ENCODE measurements around the gene TIMM21. TPM values are rescaled to one million over a fixed set of nuclear protein-coding genes. Genes with fewer than 3 reads are reported as not detected.

The TIMM21 gene
- total RNA-seq, 3 donors from 2014 or later (not counting 1 experiment from before 2014, with no cell fraction given): 13.1 to 17.3 (median 16.1) TPM

- H3K27ac Mint-ChIP-seq: no peak overlapping the region
- H3K9me3 Mint-ChIP-seq: no peaks in the 10 kb centered on the region
- Histone ChIP-seq H3K36me3 (ENCODE audit: control insufficient read depth, insufficient read depth, low read length) (no peaks in the 10 kb centered on the region), H3K4me3 (ENCODE audit: low read length) (no peak overlapping the region), H3K4me1 (ENCODE audit: control insufficient read depth, insufficient read depth, low read length) (no peaks in the 10 kb centered on the region), H3K27ac (ENCODE audit: low read length) (no peak overlapping the region), H3K27me3 (ENCODE audit: control insufficient read depth, insufficient read depth, low read length) (no peaks in the 10 kb centered on the region), H3K9me3 (ENCODE audit: control insufficient read depth, insufficient read depth, low read length) (no peaks in the 10 kb centered on the region)
- no peak for TF ChIP-seq CTCF (IDR thresholded peaks at IDR 0.05)
- no peak overlapping the region for H3K4me3 Mint-ChIP-seq
- no peaks in the 10 kb centered on the region for H3K36me3 Mint-ChIP-seq
- WGBS (ENCODE audit: insufficient coverage): 86% methylated on average over 10 of the region's 10 CpGs
- intact Hi-C loops (cut with micrococcal nuclease): no loop called here
- no peak for DNase-seq
- peaks cover 9 to 20% of the 10 kb centered on the region in 2 donors for H3K27me3 Mint-ChIP-seq (ENCODE audit: low read depth in 2 of 2)
- no peaks in the 10 kb centered on the region for H3K4me1 Mint-ChIP-seq
- no peak for ATAC-seq
These were observed 21.4 kb upstream of the TIMM21 start for GRCh38 chr18:74126684-74127655.

GRCh38 chr18:74128159-74128558 lies 20.2 kb upstream of the TIMM21 start:
- intact Hi-C loops (cut with micrococcal nuclease): no loop called here

DNA sequence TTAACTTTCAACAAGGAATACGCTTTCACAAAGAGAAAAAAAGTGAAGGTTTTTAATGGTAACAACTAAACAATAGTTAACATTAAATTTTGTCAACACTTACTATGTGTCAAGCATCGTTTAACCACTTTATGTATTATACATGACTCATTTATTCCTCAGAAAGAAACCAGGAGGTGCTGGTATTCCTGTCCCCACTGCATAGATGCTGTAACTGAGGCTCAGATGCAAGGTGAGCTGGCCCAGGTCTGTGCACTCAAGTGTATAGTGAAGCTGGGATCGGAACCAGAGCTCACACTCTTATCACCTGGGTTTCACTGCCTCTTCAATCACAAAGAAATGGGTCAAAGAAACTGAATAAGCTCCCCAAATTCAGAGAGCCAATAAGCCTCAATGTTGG lies 17.2 kb upstream of the TIMM21 start:
- H3K27ac ChIP-seq (ENCODE audit: low read length): no peak overlapping the region
- no peak for ATAC-seq
- WGBS (ENCODE audit: insufficient coverage): 89% methylated on average over 2 of the region's 3 CpGs

More at GRCh38 chr18:74128159-74128558, 20.2 kb upstream of the TIMM21 start:
- no peaks in the 10 kb centered on the region for H3K9me3 Mint-ChIP-seq
- ATAC-seq (no peak), DNase-seq (no peak)
- Histone ChIP-seq H3K4me1 (ENCODE audit: control insufficient read depth, insufficient read depth, low read length) (no peaks in the 10 kb centered on the region), H3K27me3 (ENCODE audit: control insufficient read depth, insufficient read depth, low read length) (no peaks in the 10 kb centered on the region), H3K27ac (ENCODE audit: low read length) (no peak overlapping the region), H3K4me3 (ENCODE audit: low read length) (no peak overlapping the region), H3K36me3 (ENCODE audit: control insufficient read depth, insufficient read depth, low read length) (no peaks in the 10 kb centered on the region), H3K9me3 (ENCODE audit: control insufficient read depth, insufficient read depth, low read length) (no peaks in the 10 kb centered on the region)
- no peak overlapping the region for H3K27ac Mint-ChIP-seq
- H3K4me3 Mint-ChIP-seq: no peak overlapping the region
- no peaks in the 10 kb centered on the region for H3K4me1 Mint-ChIP-seq
- H3K36me3 Mint-ChIP-seq: no peaks in the 10 kb centered on the region
- no peak for TF ChIP-seq CTCF (IDR thresholded peaks at IDR 0.05)
- WGBS (ENCODE audit: insufficient coverage): 96% methylated on average over 3 of the region's 3 CpGs
- peaks cover 5 to 20% of the 10 kb centered on the region in 2 donors for H3K27me3 Mint-ChIP-seq (ENCODE audit: low read depth in 2 of 2)

More for the DNA sequence above, 17.2 kb upstream of the TIMM21 start:
- no peaks in the 10 kb centered on the region for H3K9me3 ChIP-seq (ENCODE audit: control insufficient read depth, insufficient read depth, low read length)
- H3K27ac Mint-ChIP-seq: no peak overlapping the region
- TF ChIP-seq CTCF (IDR thresholded peaks at IDR 0.05): no peak
- H3K4me3 ChIP-seq (ENCODE audit: low read length): no peak overlapping the region
- no peak overlapping the region for H3K4me3 Mint-ChIP-seq
- H3K36me3 Mint-ChIP-seq: no peaks in the 10 kb centered on the region
- no peak for DNase-seq
- no peaks in the 10 kb centered on the region for H3K9me3 Mint-ChIP-seq
- intact Hi-C loops (cut with micrococcal nuclease): no loop called here
- H3K27me3 Mint-ChIP-seq (ENCODE audit: low read depth in 2 of 2): peaks cover 4 to 19% of the 10 kb centered on the region in 2 donors
- no peaks in the 10 kb centered on the region for H3K4me1 ChIP-seq (ENCODE audit: control insufficient read depth, insufficient read depth, low read length)
- no peaks in the 10 kb centered on the region for H3K27me3 ChIP-seq (ENCODE audit: control insufficient read depth, insufficient read depth, low read length)
- no peaks in the 10 kb centered on the region for H3K4me1 Mint-ChIP-seq
- no peaks in the 10 kb centered on the region for H3K36me3 ChIP-seq (ENCODE audit: control insufficient read depth, insufficient read depth, low read length)

Data from natural killer cell (primary cell).